ENCODE measurements around the gene ALKBH2.

DNA sequence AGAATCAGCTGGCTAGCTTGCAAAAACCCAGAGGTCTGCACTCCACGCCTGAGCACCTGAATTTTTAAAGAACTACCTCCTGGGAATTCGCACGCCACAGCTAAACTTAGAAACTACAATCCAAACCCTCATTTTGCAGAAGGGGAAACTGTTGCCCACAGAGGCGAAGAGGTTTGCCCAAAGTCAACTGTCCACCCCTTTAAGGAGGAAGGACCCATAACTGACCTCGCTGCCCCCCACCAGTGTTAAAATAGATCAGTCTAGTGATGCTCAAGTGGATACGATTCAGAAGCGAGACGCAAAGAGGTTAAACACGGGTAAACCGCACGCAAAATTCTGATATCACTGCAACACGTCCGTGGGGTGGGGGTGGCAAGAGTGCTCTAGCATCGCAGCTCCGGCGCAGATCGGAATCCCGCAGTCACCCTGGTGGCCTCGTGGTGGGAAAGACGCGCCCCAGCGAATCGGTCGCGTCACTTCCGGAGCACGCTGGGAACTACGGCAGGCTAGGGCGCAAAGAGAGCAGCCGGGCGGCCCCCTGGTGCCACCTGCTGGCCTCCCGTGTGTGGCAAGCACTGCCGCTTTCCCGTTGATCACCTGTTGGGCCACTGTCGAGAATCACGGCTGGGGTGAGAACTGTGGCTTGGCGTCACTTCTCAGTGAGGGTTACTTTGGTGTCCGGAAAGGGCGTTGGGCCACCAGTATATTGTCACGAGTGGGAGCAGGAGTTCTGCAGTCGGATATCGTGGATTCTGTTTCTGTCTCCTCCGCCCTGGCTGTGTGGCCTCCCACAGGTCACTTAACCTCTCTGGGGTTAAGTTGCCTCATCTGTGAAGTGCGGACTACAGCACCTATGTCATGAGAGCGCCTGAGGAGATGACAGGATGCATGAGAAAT, at the start of gene ALKBH2:
- TF ChIP-seq POLR2AphosphoS5 (IDR thresholded peaks at IDR 0.05; ENCODE audit: low read depth, low read length) (peak; percentile 97), POLR2A (IDR thresholded peaks at IDR 0.05; ENCODE audit: low read depth, low read length) (peak; percentile 96)
